Endothelial cell of umbilical vein (primary cell): Measurements from ENCODE around the gene CDK17. TPM values are rescaled to one million over a fixed set of nuclear protein-coding genes. Genes with fewer than 3 reads are reported as not detected.

Source experiments
- BruUV-seq: library from RNA; stranded (reverse); fragments of 400-500 nt; replicated peaks from 2 replicates; lab custom pipeline; 2021; lab: Mats Ljungman, UMichigan
- CTCF ChIA-PET: fragments of 300-600, 350-600 bp; sonication (Branson Sonifier 250); formaldehyde crosslinking; loops from one replicate; lab custom pipeline; 2021; ENCODE audit warnings: antibody characterized with exemption, inconsistent platforms; lab: Charles Lee
- POLR2A ChIA-PET: fragments of 300-600, 350-600 bp; sonication (Branson Sonifier 250); formaldehyde crosslinking; loops from one replicate; lab custom pipeline; 2021; ENCODE audit warnings: antibody characterized with exemption, inconsistent platforms; lab: Charles Lee
- DNase-seq: peaks from one replicate; pipeline ENCODE4 v3.0.0-alpha.2; 2011; ENCODE audit warnings: low read depth, low spot score
- FAIRE-seq: peaks from 2 replicates; lab custom pipeline; 2011; peaks lifted over from hg19 to GRCh38; lab: Jason Lieb, UNC
- H2AFZ ChIP-seq: 2 replicates; pipeline ENCODE4 v1.6.0; 2012; ENCODE audit warnings: low read depth, low read length, control low read depth, inconsistent platforms
- H3K27ac ChIP-seq: 2 replicates; pipeline ENCODE4 v1.5.1; 2011; ENCODE audit warnings: low read depth, mild to moderate bottlenecking, control low read depth, low read length, moderate library complexity; ENCODE audit not compliant: insufficient read depth
- H3K27me3 ChIP-seq, 2 experiments: 2 replicates each; pipeline versions ENCODE4 v1.6.0 to v1.6.1; 2011; ENCODE audit warnings: low read length in 2 of 2, mixed read lengths in 1 of 2; ENCODE audit not compliant: control insufficient read depth in 2 of 2, insufficient read depth in 2 of 2
- H3K36me3 ChIP-seq, 2 experiments: 2 replicates in 1 of 2; 3 replicates in 1 of 2; pipeline ENCODE4 v1.5.1; 2011; ENCODE audit warnings: low read length in 2 of 2, mild to moderate bottlenecking in 1 of 2, moderate library complexity in 1 of 2; ENCODE audit not compliant: control insufficient read depth in 2 of 2, insufficient read depth in 2 of 2; ENCODE audit errors: extremely low read depth in 1 of 2
- H3K4me1 ChIP-seq: 3 replicates; pipeline ENCODE4 v1.5.1; 2011; ENCODE audit warnings: mild to moderate bottlenecking, low read length; ENCODE audit not compliant: control insufficient read depth, insufficient read depth; ENCODE audit errors: extremely low read depth
- H3K4me2 ChIP-seq: 2 replicates; pipeline ENCODE4 v1.6.1; 2011; ENCODE audit warnings: low read length, control low read depth, mixed read lengths; ENCODE audit not compliant: insufficient read depth
- H3K4me3 ChIP-seq, 3 experiments: fragments of 200-600 bp in 1 of 3; sonication (generic), shearing (Covaris generic) in 1 of 3; replicated peaks in 1 of 3; 2 replicates each; pipeline ENCODE4 v1.5.1; 2011 to 2016; ENCODE audit warnings: control low read depth in 3 of 3, low read length in 3 of 3, mild to moderate bottlenecking in 2 of 3, inconsistent platforms in 1 of 3, low read depth in 1 of 3, moderate library complexity in 1 of 3; ENCODE audit not compliant: insufficient read depth in 1 of 3
- H3K79me2 ChIP-seq: 2 replicates; pipeline ENCODE4 v1.6.0; 2012; ENCODE audit warnings: low read length, inconsistent platforms; ENCODE audit not compliant: control insufficient read depth, insufficient read depth
- H3K9ac ChIP-seq: replicated peaks from 2 replicates; pipeline ENCODE3; 2011; ENCODE audit warnings: low read length, control low read depth; ENCODE audit not compliant: insufficient read depth; ENCODE audit errors: extremely low read depth
- H3K9me1 ChIP-seq: replicated peaks from 3 replicates; pipeline ENCODE4 v1.6.0; 2011; ENCODE audit warnings: mild to moderate bottlenecking, low read length; ENCODE audit not compliant: control insufficient read depth, insufficient read depth; ENCODE audit errors: extremely low read depth
- H3K9me3 ChIP-seq: replicated peaks from 2 replicates; pipeline ENCODE4 v1.5.1; 2012; ENCODE audit warnings: low read length, inconsistent platforms; ENCODE audit not compliant: control insufficient read depth, insufficient read depth
- H4K20me1 ChIP-seq: replicated peaks from 2 replicates; pipeline ENCODE3; 2011; ENCODE audit warnings: mild to moderate bottlenecking, low read length; ENCODE audit not compliant: control insufficient read depth, insufficient read depth; ENCODE audit errors: extremely low read depth
- CTCF ChIP-seq, 2 donors: IDR thresholded peaks; 1 replicate in 1 of 2; 2 replicates in 1 of 2; pipeline ENCODE4 v1.5.1; 2011; ENCODE audit warnings: low read length in 2 of 2, mild to moderate bottlenecking in 2 of 2, moderate library complexity in 2 of 2, control low read depth in 1 of 2, inconsistent platforms in 1 of 2, low read depth in 1 of 2; ENCODE audit not compliant: insufficient read depth in 1 of 2; ENCODE audit errors: extremely low read depth in 1 of 2
- EZH2 ChIP-seq: IDR thresholded peaks from 2 replicates; pipeline ENCODE4 v1.6.1; 2012; ENCODE audit warnings: borderline replicate concordance, low read depth, mild to moderate bottlenecking, moderate library complexity, low read length, inconsistent platforms; ENCODE audit not compliant: severe bottlenecking
- FOS ChIP-seq: IDR thresholded peaks from 2 replicates; pipeline ENCODE4 v1.6.1; 2011; ENCODE audit warnings: mild to moderate bottlenecking, low read length, moderate library complexity, borderline replicate concordance; ENCODE audit not compliant: insufficient read depth
- GATA2 ChIP-seq: IDR thresholded peaks from 2 replicates; pipeline ENCODE4 v1.7.0; 2011; ENCODE audit warnings: low read depth, mild to moderate bottlenecking, moderate library complexity, mixed read lengths, low read length; ENCODE audit not compliant: insufficient read length, insufficient read depth
- JUN ChIP-seq: IDR thresholded peaks from 2 replicates; pipeline ENCODE4 v1.6.1; 2011; ENCODE audit warnings: borderline replicate concordance, low read depth; ENCODE audit not compliant: insufficient read length, insufficient read depth
- MAX ChIP-seq: IDR thresholded peaks from 2 replicates; pipeline ENCODE4 v1.6.1; 2011; ENCODE audit not compliant: insufficient read depth, insufficient read length
- MYC ChIP-seq: IDR thresholded peaks from one replicate; pipeline ENCODE4 v1.6.1; 2011; ENCODE audit warnings: mild to moderate bottlenecking, low read depth, low read length
- POLR2A ChIP-seq: IDR thresholded peaks from 2 replicates; pipeline ENCODE4 v1.6.1; 2012; ENCODE audit warnings: low read depth, mild to moderate bottlenecking, control low read depth, low read length
- POLR2AphosphoS5 ChIP-seq: IDR thresholded peaks from 2 replicates; pipeline ENCODE4 v1.6.1; 2012; ENCODE audit warnings: low read depth, mild to moderate bottlenecking, control low read depth, low read length, moderate library complexity; ENCODE audit not compliant: insufficient read depth
- dilution Hi-C: fragments of 300-500 bp; cut with MboI; formaldehyde crosslinking; loops from one replicate; pipeline ENCODE4 v1.15.0; 2019; ENCODE audit warnings: low sequenced_read_pairs; ENCODE audit not compliant: extremely low pct_ligation_motif_present
- intact Hi-C: fragments of 100-400 bp; cut with micrococcal nuclease; formaldehyde crosslinking; loops from one replicate; pipeline ENCODE4 v1.10.0; 2022
- polyA plus RNA-seq, 4 experiments: library from polyadenylated mRNA; depleted of rRNA in 3 of 4; stranded (reverse) in 3 of 4; unstranded in 1 of 4; fragments of >200 nt; gene quantifications; 2 replicates each; pipeline versions ENCODE4 v1.2.1 to v1.2.3, GENCODE V29; 2011 to 2012; ENCODE audit warnings: missing spikeins in 1 of 4
- total RNA-seq: library from RNA; stranded (reverse); gene quantifications from 2 replicates; pipeline ENCODE4 v1.2.3, GENCODE V29; 2021

Gene CDK17
- total and polyA plus RNA-seq, 2 donors (not counting 3 experiments of a cell fraction or from before 2014, with no cell fraction given): 61.1 to 176 TPM

DNA sequence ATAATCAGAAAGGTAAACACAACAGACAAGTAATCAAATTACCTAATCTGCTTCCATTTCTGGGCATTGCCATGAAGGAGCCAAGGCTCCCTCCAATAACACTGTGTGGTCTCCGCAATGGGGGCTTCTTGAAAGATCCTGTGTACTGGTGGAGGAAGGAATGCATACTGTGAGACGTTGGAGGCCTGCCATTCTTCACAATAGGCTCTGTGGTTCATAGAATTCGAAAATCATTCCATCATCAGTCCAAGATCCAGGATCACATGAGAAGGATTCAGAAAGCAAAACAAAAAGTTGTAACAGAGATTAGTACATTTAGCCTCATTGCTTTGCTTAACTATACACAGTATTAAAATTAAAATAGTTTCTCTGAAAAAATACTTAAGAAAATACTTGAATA lies 76.3 kb downstream of the CDK17 start:
- intact Hi-C loops: no loop called here
- Histone ChIP-seq H3K36me3 (peaks cover 14 to 16% of the 10 kb centered on the region in 2 experiments), H3K79me2 (peaks cover 75% of the 10 kb centered on the region), H3K9ac (no peak overlapping the region), H3K4me1 (no peaks in the 10 kb centered on the region), H3K4me3 (no peak overlapping the region), H3K9me1 (no peaks in the 10 kb centered on the region), H3K9me3 (no peaks in the 10 kb centered on the region), H4K20me1 (peaks cover 32% of the 10 kb centered on the region), H3K27ac (no peak overlapping the region), H2AFZ (no peak overlapping the region), H3K27me3 (no peaks in the 10 kb centered on the region), H3K4me2 (no peak overlapping the region)
- dilution Hi-C loops: no loop called here
- TF ChIP-seq JUN: no peak
- TF ChIP-seq MAX: no peak
- TF ChIP-seq GATA2: no peak
- no peak for TF ChIP-seq FOS
- no peak for TF ChIP-seq POLR2AphosphoS5
- TF ChIP-seq EZH2: no peak
- TF ChIP-seq CTCF (IDR thresholded peaks at IDR 0.05; ENCODE audit: extremely low read depth in 1 of 2, insufficient read depth in 1 of 2, low read depth in 1 of 2, low read length in 2 of 2): no peak
- no peak for TF ChIP-seq POLR2A
- no peak for TF ChIP-seq MYC
- BruUV-seq: no TSS peak
- POLR2A ChIA-PET: no interaction called here
- CTCF ChIA-PET: no interaction called here
- FAIRE-seq (no peak), DNase-seq (no peak)
